GM12878 (cell line): ENCODE data around the gene TYRP1. TPM values are rescaled to one million over a fixed set of nuclear protein-coding genes. Genes with fewer than 3 reads are reported as not detected.

Source experiments
- ATAC-seq: fragments of 200-7000 bp; cut with Tn5 transposase; 3 replicates; pipeline ENCODE4 v1.9.1; 2020; ENCODE audit warnings: mild to moderate bottlenecking, moderate library complexity
- BruUV-seq: library from RNA; stranded (reverse); fragments of 400-500 nt; replicated peaks from 2 replicates; lab custom pipeline; 2021; lab: Mats Ljungman, UMichigan
- CTCF ChIA-PET: fragments of 300-600 bp; sonication (Branson Sonifier 250); formaldehyde crosslinking; extraction: SDS; loops from one replicate; lab custom pipeline; 2021; ENCODE audit warnings: inconsistent platforms; lab: Yijun Ruan, JAX
- POLR2A ChIA-PET: fragments of 350-600 bp; formaldehyde crosslinking; extraction: SDS; loops from one replicate; lab custom pipeline; 2021; ENCODE audit warnings: inconsistent platforms; lab: Charles Lee
- RAD21 ChIA-PET: fragments of 300-600 bp; sonication (Branson Sonifier 250); formaldehyde crosslinking; loops from one replicate; lab custom pipeline; 2023; ENCODE audit warnings: antibody characterized with exemption; ENCODE audit not compliant: unreplicated experiment; lab: Charles Lee
- SMC1A ChIA-PET: fragments of 300-600 bp; sonication (Branson Sonifier 250); formaldehyde crosslinking; loops from one replicate; lab custom pipeline; 2023; ENCODE audit not compliant: unreplicated experiment, uncharacterized antibody; lab: Charles Lee
- DNase-seq: peaks from one replicate; pipeline ENCODE4 v3.0.0-alpha.2; 2011; ENCODE audit warnings: low read depth, low spot score
- FAIRE-seq: peaks from 3 replicates; lab custom pipeline; 2011; peaks lifted over from hg19 to GRCh38; lab: Jason Lieb, UNC
- H2AFZ ChIP-seq: 2 replicates; pipeline ENCODE4 v1.6.0; 2011; ENCODE audit warnings: low read depth, low read length, control low read depth; ENCODE audit not compliant: control insufficient read depth
- H3K27ac ChIP-seq: 2 replicates; pipeline ENCODE4 v1.5.1; 2011; ENCODE audit warnings: control low read depth; ENCODE audit not compliant: control insufficient read depth, insufficient read depth
- H3K27me3 ChIP-seq, 2 experiments: replicated peaks in 1 of 2; 2 replicates each; pipeline versions ENCODE4 v1.6.0 to v1.6.1; 2011; ENCODE audit warnings: low read length in 1 of 2; ENCODE audit not compliant: control insufficient read depth in 2 of 2, insufficient read depth in 2 of 2
- H3K36me3 ChIP-seq, 2 experiments: 2 replicates each; pipeline ENCODE4 v1.5.1; 2011; ENCODE audit warnings: low read length in 1 of 2; ENCODE audit not compliant: control insufficient read depth in 2 of 2, insufficient read depth in 2 of 2
- H3K4me1 ChIP-seq: 2 replicates; pipeline ENCODE4 v1.6.1; 2011; ENCODE audit warnings: mild to moderate bottlenecking, low read length, moderate library complexity, mixed read lengths; ENCODE audit not compliant: control insufficient read depth, insufficient read depth
- H3K4me2 ChIP-seq: 2 replicates; pipeline ENCODE4 v1.6.0; 2011; ENCODE audit warnings: control low read depth; ENCODE audit not compliant: control insufficient read depth, insufficient read depth
- H3K4me3 ChIP-seq: fragments of 200-600 bp; sonication (generic); 2 replicates; pipeline ENCODE4 v1.5.1; 2016
- H3K79me2 ChIP-seq: 2 replicates; pipeline ENCODE4 v1.6.0; 2011; ENCODE audit warnings: low read length; ENCODE audit not compliant: control insufficient read depth, insufficient read depth
- H3K9ac ChIP-seq: 2 replicates; pipeline ENCODE4 v1.8.0; 2011; ENCODE audit warnings: low read length, control low read depth, mixed read lengths; ENCODE audit not compliant: control insufficient read depth, insufficient read depth
- H3K9me3 ChIP-seq: replicated peaks from 3 replicates; pipeline ENCODE4 v1.5.1; 2011; ENCODE audit warnings: mild to moderate bottlenecking, low read length; ENCODE audit not compliant: control insufficient read depth, insufficient read depth
- H4K20me1 ChIP-seq: 2 replicates; pipeline ENCODE4 v1.6.0; 2011; ENCODE audit not compliant: control insufficient read depth, insufficient read depth
- BRCA1 ChIP-seq: IDR thresholded peaks from 2 replicates; pipeline ENCODE4 v1.6.1; 2011; ENCODE audit warnings: low read depth, low read length, improper control_type of control experiment
- IRF4 ChIP-seq: IDR thresholded peaks from 2 replicates; pipeline ENCODE4 v1.6.1; 2011; ENCODE audit warnings: low read depth, low read length
- MEF2A ChIP-seq: IDR thresholded peaks from 2 replicates; pipeline ENCODE4 v1.6.1; 2011; ENCODE audit warnings: low read depth, mild to moderate bottlenecking, low read length, moderate library complexity; ENCODE audit not compliant: insufficient read depth
- MEF2B ChIP-seq: fragments of 450-650 bp; IDR thresholded peaks from 2 replicates; pipeline ENCODE4 v1.6.1; 2018; ENCODE audit warnings: mild to moderate bottlenecking, moderate library complexity; ENCODE audit not compliant: partially characterized antibody, poor library complexity, severe bottlenecking
- MTA2 ChIP-seq: fragments of 450-650 bp; IDR thresholded peaks from 2 replicates; pipeline ENCODE4 v1.6.1; 2016; ENCODE audit warnings: low read depth, mild to moderate bottlenecking, moderate library complexity
- YY1 ChIP-seq: IDR thresholded peaks from 2 replicates; pipeline ENCODE4 v1.6.1; 2011; ENCODE audit warnings: low read depth, mild to moderate bottlenecking, low read length
- ZNF217 ChIP-seq: fragments of 450-650 bp; IDR thresholded peaks from 2 replicates; pipeline ENCODE4 v1.6.1; 2017; ENCODE audit warnings: antibody characterized with exemption, mild to moderate bottlenecking
- ZNF687 ChIP-seq: fragments of 450-650 bp; IDR thresholded peaks from 2 replicates; pipeline ENCODE4 v1.6.1; 2017; ENCODE audit warnings: mild to moderate bottlenecking, moderate library complexity
- ZSCAN29 ChIP-seq: fragments of 450-650 bp; IDR thresholded peaks from 2 replicates; pipeline ENCODE4 v1.6.1; 2017; ENCODE audit warnings: mild to moderate bottlenecking, moderate library complexity
- WGBS: methylation state at CpG from one replicate; pipeline ENCODE4 v1.1.6; 2016; ENCODE audit warnings: low lambda C conversion rate; ENCODE audit not compliant: insufficient replicate concordance, insufficient coverage; ENCODE audit errors: missing lambda C conversion rate; 5-methylcytosine and 5-hydroxymethylcytosine counted together
- in situ Hi-C: fragments of 300-500 bp; cut with MboI; formaldehyde crosslinking; loops from 9 replicates; pipeline ENCODE4 v1.14.3; 2018; ENCODE audit warnings: mixed read lengths
- intact Hi-C: fragments of 100-400 bp; cut with micrococcal nuclease; formaldehyde crosslinking; loops from one replicate; pipeline ENCODE4 v1.14.2; 2022; ENCODE audit not compliant: unreplicated experiment
- polyA plus RNA-seq, 11 experiments: library from polyadenylated mRNA; depleted of rRNA in 4 of 11; unstranded in 6 of 11; stranded (reverse) in 5 of 11; fragments of >200 nt; fragmentation: Nextera tagmentation in 4 of 11; fragmentation: Illumina TruSeq in 1 of 11; extraction: Ambion mirVana in 4 of 11; extraction: Trizol in 1 of 11; gene quantifications; 1 replicate in 1 of 11; 2 replicates in 10 of 11; pipeline versions ENCODE4 v1.2.1 to v1.2.3, GENCODE V29; 2011 to 2016; ENCODE audit warnings: inconsistent platforms in 2 of 11, missing spikeins in 2 of 11, low read depth in 1 of 11
- total RNA-seq, 4 experiments: library from RNA; depleted of rRNA in 3 of 4; stranded (reverse); fragments of >200 nt in 3 of 4; fragmentation: Illumina TruSeq in 1 of 4; extraction: Trizol in 1 of 4; gene quantifications; 2 replicates each; pipeline versions ENCODE4 v1.2.1 to v1.2.3, GENCODE V29; 2013 to 2021

TYRP1 gene
- total and polyA plus RNA-seq, 10 of the 15 experiments (the other 5 are each of a cell fraction or from before 2014, with no cell fraction given), result 0.01 TPM; not detected in 9

GRCh38 chr9:12694013-12694412, 828 bp downstream of the TYRP1 start (continued):
- TF ChIP-seq BRCA1 (no peak), MEF2B (no peak), MTA2 (no peak)

- ChIA-PET RAD21 (no interaction called here), CTCF (no interaction called here), SMC1A (interaction anchor here (1.2 kb wide), 1 partner anchor 18 kb away, joined by 3 read pairs; no protein-coding TSS in a partner anchor), POLR2A (no interaction called here)
- WGBS, result 27% methylated on average over 4 of the region's 4 CpGs
- no TSS peak for BruUV-seq
- no peak overlapping the region for H3K9ac ChIP-seq
- FAIRE-seq (no peak), ATAC-seq (no peak), DNase-seq (no peak)
- no peak overlapping the region for H3K4me3 ChIP-seq
- no peaks in the 10 kb centered on the region for H3K4me1 ChIP-seq
- no peak overlapping the region for H3K4me2 ChIP-seq
- H3K79me2 ChIP-seq, result no peaks in the 10 kb centered on the region
- H3K27ac ChIP-seq, result no peak overlapping the region
- no peaks in the 10 kb centered on the region for H3K27me3 ChIP-seq
- H4K20me1 ChIP-seq, result no peaks in the 10 kb centered on the region
- no peak for TF ChIP-seq MEF2A
- no peak for TF ChIP-seq IRF4
- TF ChIP-seq ZNF217, result no peak
- TF ChIP-seq ZSCAN29, result no peak
- no peak for TF ChIP-seq YY1
- no peak for TF ChIP-seq ZNF687
- no peaks in the 10 kb centered on the region for H3K9me3 ChIP-seq
- no peak overlapping the region for H2AFZ ChIP-seq
- in situ Hi-C loops (no loop called here), intact Hi-C loops (no loop called here)
- no peaks in the 10 kb centered on the region for H3K36me3 ChIP-seq
Observed at GRCh38 chr9:12695474-12695873, 2.3 kb downstream of the TYRP1 start.
